Measurements from ENCODE around the gene GJB6. TPM values are rescaled to one million over a fixed set of nuclear protein-coding genes. Genes with fewer than 3 reads are reported as not detected.
A peak's percentile ranks its signal among the peaks of the same experiment; 100 is the strongest.

The GJB6 gene
- total and polyA plus RNA-seq, 5 donors from 2014 or later, result 3.9 to 13.8 (median 5.6) TPM

DNA sequence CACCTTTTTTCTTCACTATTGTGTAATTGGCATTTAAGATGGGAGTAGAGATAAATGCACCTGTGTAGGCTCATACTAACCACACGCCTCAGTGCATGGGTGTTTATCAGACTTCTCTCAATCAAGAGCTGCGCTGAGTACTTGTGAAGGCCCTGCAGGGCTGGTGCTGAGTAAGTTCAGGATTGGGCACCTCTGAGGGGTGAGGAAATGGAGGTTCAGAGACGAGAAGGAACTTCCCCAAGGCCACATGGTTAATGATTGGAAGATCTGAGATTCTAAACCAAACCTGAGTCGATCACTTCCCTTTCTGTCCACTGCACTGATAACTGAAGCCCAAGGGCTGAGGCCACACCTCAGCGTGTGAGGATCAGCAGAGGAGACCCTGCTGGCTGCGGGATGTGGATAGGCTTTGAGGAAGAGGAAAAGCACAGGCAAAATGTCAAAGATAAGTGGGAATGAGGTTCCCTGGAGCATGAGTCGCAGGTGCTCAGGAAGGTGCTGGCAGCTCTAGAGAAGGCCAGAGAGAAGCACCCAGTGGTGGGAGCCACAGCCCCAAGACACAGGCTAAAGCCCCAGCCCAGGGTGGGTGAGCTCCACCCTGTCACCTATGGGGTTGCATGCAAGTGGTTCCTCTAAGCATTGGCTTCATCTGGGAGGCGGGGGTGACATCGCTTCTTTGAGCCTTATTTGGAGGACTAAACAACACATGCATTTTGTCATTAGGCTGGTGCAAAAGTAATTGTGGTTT lies 32.3 kb upstream of the GJB6 start:
- Mint-ChIP-seq H3K4me1 (peaks cover 0 to 4% (median 0%) of the 10 kb centered on the region in 4 donors), H3K9me3 (no peaks in the 10 kb centered on the region), H3K27me3 (peaks cover 5% of the 10 kb centered on the region), H3K27ac (no peak overlapping the region), H3K4me3 (no peak overlapping the region), H3K36me3 (no peaks in the 10 kb centered on the region)
- no peak for ATAC-seq (ENCODE audit: low read depth in 2 of 2)
- Histone ChIP-seq H3K4me1 (ENCODE audit: control insufficient read depth, insufficient read depth, low read length, poor library complexity, severe bottlenecking) (no peaks in the 10 kb centered on the region), H3K9me3 (ENCODE audit: control insufficient read depth in 2 of 2, low read length in 2 of 2) (no peaks in the 10 kb centered on the region), H3K27ac (ENCODE audit: insufficient read depth, low read length, poor library complexity, severe bottlenecking) (no peak overlapping the region), H3K27me3 (ENCODE audit: control insufficient read depth, insufficient read depth, low read length) (no peaks in the 10 kb centered on the region), H3K36me3 (ENCODE audit: control insufficient read depth, insufficient read depth, low read length) (no peaks in the 10 kb centered on the region), H3K4me3 (ENCODE audit: low read depth, low read length) (no peak overlapping the region)
- DNase-seq, result peak in 1 of 3 donors; percentile 45

- Mint-ChIP-seq H3K27ac (peak overlapping the region in 1 of 3 donors; percentile 14), H3K4me1 (peaks cover 0 to 4% (median 0%) of the 10 kb centered on the region in 4 donors), H3K9me3 (no peaks in the 10 kb centered on the region), H3K4me3 (no peak overlapping the region), H3K27me3 (peaks cover 5% of the 10 kb centered on the region), H3K36me3 (no peaks in the 10 kb centered on the region)
- Histone ChIP-seq H3K27me3 (ENCODE audit: control insufficient read depth, insufficient read depth, low read length) (no peaks in the 10 kb centered on the region), H3K27ac (ENCODE audit: insufficient read depth, low read length, poor library complexity, severe bottlenecking) (no peak overlapping the region), H3K4me1 (ENCODE audit: control insufficient read depth, insufficient read depth, low read length, poor library complexity, severe bottlenecking) (no peaks in the 10 kb centered on the region), H3K4me3 (ENCODE audit: low read depth, low read length) (no peak overlapping the region), H3K9me3 (ENCODE audit: control insufficient read depth in 2 of 2, low read length in 2 of 2) (no peaks in the 10 kb centered on the region), H3K36me3 (ENCODE audit: control insufficient read depth, insufficient read depth, low read length) (no peaks in the 10 kb centered on the region)
- DNase-seq (no peak), ATAC-seq (ENCODE audit: low read depth in 2 of 2) (no peak)
Observed at GRCh38 chr13:20263393-20264044, 31.4 kb upstream of the GJB6 start.

GRCh38 chr13:20258963-20259288 lies 26.8 kb upstream of the GJB6 start:
- ATAC-seq (ENCODE audit: low read depth in 2 of 2) (no peak), DNase-seq (no peak)
- no peak overlapping the region for H3K27ac ChIP-seq (ENCODE audit: insufficient read depth, low read length, poor library complexity, severe bottlenecking)
- H3K27ac Mint-ChIP-seq, result no peak overlapping the region
- no peaks in the 10 kb centered on the region for H3K36me3 ChIP-seq (ENCODE audit: control insufficient read depth, insufficient read depth, low read length)
- no peak overlapping the region for H3K4me3 Mint-ChIP-seq
- no peaks in the 10 kb centered on the region for H3K27me3 Mint-ChIP-seq
- H3K27me3 ChIP-seq (ENCODE audit: control insufficient read depth, insufficient read depth, low read length), result peaks cover 2% of the 10 kb centered on the region
- no peaks in the 10 kb centered on the region for H3K36me3 Mint-ChIP-seq
- H3K4me1 Mint-ChIP-seq, result no peaks in the 10 kb centered on the region
- H3K4me1 ChIP-seq (ENCODE audit: control insufficient read depth, insufficient read depth, low read length, poor library complexity, severe bottlenecking), result no peaks in the 10 kb centered on the region
- H3K9me3 Mint-ChIP-seq, result no peaks in the 10 kb centered on the region
- no peaks in the 10 kb centered on the region for H3K9me3 ChIP-seq (ENCODE audit: control insufficient read depth in 2 of 2, low read length in 2 of 2)
- H3K4me3 ChIP-seq (ENCODE audit: low read depth, low read length), result no peak overlapping the region

DNA sequence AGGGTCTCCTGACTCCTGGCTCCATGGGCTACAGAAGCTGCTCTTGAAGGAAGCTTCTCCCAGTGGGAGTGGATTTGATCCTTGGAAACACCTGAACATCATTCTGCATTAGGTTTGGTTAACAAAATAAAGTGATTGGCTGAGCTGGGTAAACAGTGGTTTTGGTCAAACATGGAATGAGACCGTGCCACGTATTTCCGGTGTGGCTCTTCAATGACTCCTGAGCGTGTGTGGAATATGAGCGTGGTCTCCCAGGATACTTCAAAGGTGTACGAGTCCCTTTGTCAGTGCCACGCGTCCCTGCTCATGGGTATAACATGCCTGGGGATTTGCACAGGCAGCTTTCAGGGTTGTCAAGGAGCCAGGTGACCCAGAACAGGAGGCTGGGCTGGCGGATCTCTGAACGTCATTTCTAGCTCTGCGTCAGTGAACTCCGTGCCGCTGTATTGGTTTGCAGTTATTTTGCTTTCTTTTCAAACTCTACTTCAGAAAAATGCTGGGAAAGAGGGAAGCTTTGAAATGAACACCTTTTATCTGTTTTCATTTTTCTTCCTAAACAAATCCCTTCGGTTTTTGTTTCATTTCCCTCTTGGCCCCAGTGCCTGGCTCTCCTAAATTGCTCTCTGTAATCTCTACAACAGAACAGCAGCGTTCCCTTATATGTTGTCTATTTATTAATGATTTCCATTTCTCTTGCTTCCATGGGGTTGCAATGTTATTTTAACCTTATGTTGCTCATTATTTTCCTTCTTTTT lies 26.3 kb upstream of the GJB6 start:
- H3K4me1 Mint-ChIP-seq, result no peaks in the 10 kb centered on the region
- Histone ChIP-seq H3K27ac (ENCODE audit: insufficient read depth, low read length, poor library complexity, severe bottlenecking) (no peak overlapping the region), H3K27me3 (ENCODE audit: control insufficient read depth, insufficient read depth, low read length) (peaks cover 2% of the 10 kb centered on the region), H3K36me3 (ENCODE audit: control insufficient read depth, insufficient read depth, low read length) (no peaks in the 10 kb centered on the region), H3K9me3 (ENCODE audit: control insufficient read depth in 2 of 2, low read length in 2 of 2) (no peaks in the 10 kb centered on the region), H3K4me3 (ENCODE audit: low read depth, low read length) (no peak overlapping the region), H3K4me1 (ENCODE audit: control insufficient read depth, insufficient read depth, low read length, poor library complexity, severe bottlenecking) (no peaks in the 10 kb centered on the region)
- peak overlapping the region in 1 of 3 donors; percentile 11 for H3K27ac Mint-ChIP-seq
- H3K27me3 Mint-ChIP-seq, result no peaks in the 10 kb centered on the region
- ATAC-seq (ENCODE audit: low read depth in 2 of 2) (no peak), DNase-seq (no peak)
- no peaks in the 10 kb centered on the region for H3K36me3 Mint-ChIP-seq
- no peak overlapping the region for H3K4me3 Mint-ChIP-seq
- peaks cover 0 to 1% (median 0%) of the 10 kb centered on the region in 7 donors for H3K9me3 Mint-ChIP-seq

DNA sequence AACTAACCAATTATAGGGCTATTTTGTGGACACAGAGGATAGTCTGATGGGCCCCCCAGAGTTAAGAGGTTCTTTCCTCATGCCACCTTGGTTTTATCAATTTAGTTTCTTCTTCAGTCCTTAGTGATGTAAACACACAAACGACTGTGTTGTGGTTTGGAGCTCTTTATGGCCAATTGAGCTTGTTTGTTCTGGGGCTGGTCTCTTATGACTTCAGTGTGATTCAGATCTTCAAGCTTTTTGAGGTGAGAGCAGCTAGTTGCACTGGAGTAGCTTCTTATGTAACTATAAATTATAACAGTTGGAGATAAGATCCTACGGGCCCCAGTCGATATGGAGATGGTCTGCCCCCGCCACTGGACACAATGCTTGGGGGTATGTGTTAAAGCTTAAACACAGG lies 22.0 kb upstream of the GJB6 start:
- Mint-ChIP-seq H3K27ac (no peak overlapping the region), H3K4me3 (no peak overlapping the region), H3K9me3 (peaks cover 0 to 2% (median 0%) of the 10 kb centered on the region in 7 donors), H3K4me1 (no peaks in the 10 kb centered on the region), H3K36me3 (no peaks in the 10 kb centered on the region), H3K27me3 (peaks cover 6% of the 10 kb centered on the region)
- DNase-seq (no peak), ATAC-seq (ENCODE audit: low read depth in 2 of 2) (no peak)
- H3K27ac ChIP-seq (ENCODE audit: insufficient read depth, low read length, poor library complexity, severe bottlenecking), result no peak overlapping the region
- no peaks in the 10 kb centered on the region for H3K9me3 ChIP-seq (ENCODE audit: control insufficient read depth in 2 of 2, low read length in 2 of 2)
- no peaks in the 10 kb centered on the region for H3K36me3 ChIP-seq (ENCODE audit: control insufficient read depth, insufficient read depth, low read length)
- H3K4me1 ChIP-seq (ENCODE audit: control insufficient read depth, insufficient read depth, low read length, poor library complexity, severe bottlenecking), result no peaks in the 10 kb centered on the region
- H3K4me3 ChIP-seq (ENCODE audit: low read depth, low read length), result no peak overlapping the region
- H3K27me3 ChIP-seq (ENCODE audit: control insufficient read depth, insufficient read depth, low read length), result peaks cover 2% of the 10 kb centered on the region

- H3K27me3 Mint-ChIP-seq, result peaks cover 6% of the 10 kb centered on the region
- no peaks in the 10 kb centered on the region for H3K9me3 ChIP-seq (ENCODE audit: control insufficient read depth in 2 of 2, low read length in 2 of 2)
- no peak overlapping the region for H3K4me3 ChIP-seq (ENCODE audit: low read depth, low read length)
- no peaks in the 10 kb centered on the region for H3K4me1 Mint-ChIP-seq
- no peak overlapping the region for H3K4me3 Mint-ChIP-seq
- H3K27ac ChIP-seq (ENCODE audit: insufficient read depth, low read length, poor library complexity, severe bottlenecking), result no peak overlapping the region
- H3K27me3 ChIP-seq (ENCODE audit: control insufficient read depth, insufficient read depth, low read length), result peaks cover 2% of the 10 kb centered on the region
- ATAC-seq (ENCODE audit: low read depth in 2 of 2) (no peak), DNase-seq (no peak)
- no peaks in the 10 kb centered on the region for H3K4me1 ChIP-seq (ENCODE audit: control insufficient read depth, insufficient read depth, low read length, poor library complexity, severe bottlenecking)
- no peak overlapping the region for H3K27ac Mint-ChIP-seq
- H3K9me3 Mint-ChIP-seq, result peaks cover 0 to 2% (median 0%) of the 10 kb centered on the region in 7 donors
- no peaks in the 10 kb centered on the region for H3K36me3 Mint-ChIP-seq
- H3K36me3 ChIP-seq (ENCODE audit: control insufficient read depth, insufficient read depth, low read length), result no peaks in the 10 kb centered on the region
Observed at GRCh38 chr13:20249913-20250312, 17.8 kb upstream of the GJB6 start.

- H3K4me3 Mint-ChIP-seq, result no peak overlapping the region
- Histone ChIP-seq H3K9me3 (ENCODE audit: control insufficient read depth in 2 of 2, low read length in 2 of 2) (no peaks in the 10 kb centered on the region), H3K36me3 (ENCODE audit: control insufficient read depth, insufficient read depth, low read length) (no peaks in the 10 kb centered on the region), H3K27me3 (ENCODE audit: control insufficient read depth, insufficient read depth, low read length) (no peaks in the 10 kb centered on the region), H3K27ac (ENCODE audit: insufficient read depth, low read length, poor library complexity, severe bottlenecking) (no peak overlapping the region), H3K4me1 (ENCODE audit: control insufficient read depth, insufficient read depth, low read length, poor library complexity, severe bottlenecking) (no peaks in the 10 kb centered on the region), H3K4me3 (ENCODE audit: low read depth, low read length) (no peak overlapping the region)
- H3K9me3 Mint-ChIP-seq, result peaks cover 0 to 2% (median 0%) of the 10 kb centered on the region in 7 donors
- peaks cover 6% of the 10 kb centered on the region for H3K27me3 Mint-ChIP-seq
- DNase-seq (no peak), ATAC-seq (ENCODE audit: low read depth in 2 of 2) (no peak)
- no peak overlapping the region for H3K27ac Mint-ChIP-seq
- H3K4me1 Mint-ChIP-seq, result peaks cover 0 to 6% (median 1%) of the 10 kb centered on the region in 4 donors
- H3K36me3 Mint-ChIP-seq, result no peaks in the 10 kb centered on the region
Observed at GRCh38 chr13:20247963-20248362, 15.8 kb upstream of the GJB6 start.
